ENCODE measurements around the gene MRPL44. TPM values are rescaled to one million over a fixed set of nuclear protein-coding genes. Genes with fewer than 3 reads are reported as not detected.

Gene MRPL44
- total and polyA plus RNA-seq, 2 of the 13 experiments (the other 11 are each of a cell fraction or from before 2014, with no cell fraction given) = 38.4 to 78.0 TPM

GRCh38 chr2:223908304-223908998 is 48.8 kb upstream of the MRPL44 start (continued):
- peak; percentile 64; the same call in 1 of the 2 replicates for TF ChIP-seq ZNF639 (CRISPR knock-in tag; conservative IDR thresholded peaks at IDR 0.05)
- TF ChIP-seq REXO4 (CRISPR knock-in tag; IDR thresholded peaks at IDR 0.05; ENCODE audit: borderline replicate concordance) = no peak
- no peak for TF ChIP-seq TEAD2 (CRISPR knock-in tag; IDR thresholded peaks at IDR 0.05)
- TF ChIP-seq MLX (CRISPR knock-in tag; IDR thresholded peaks at IDR 0.05) = peak; percentile 78; the same call in 1 of the 2 replicates
- TF ChIP-seq ZEB1 (IDR thresholded peaks at IDR 0.05; ENCODE audit: insufficient replicate concordance, low read depth) = peak; percentile 99
- TF ChIP-seq ZNF138 (CRISPR knock-in tag; IDR thresholded peaks at IDR 0.05; ENCODE audit: low read depth) = no peak
- peak; percentile 62; the same call in 1 of the 2 replicates for TF ChIP-seq ZNF687 (CRISPR knock-in tag; IDR thresholded peaks at IDR 0.05)
- TF ChIP-seq ZBTB7A (CRISPR knock-in tag; IDR thresholded peaks at IDR 0.05) = no peak
- no peak for TF ChIP-seq ADNP (CRISPR knock-in tag; IDR thresholded peaks at IDR 0.05)
- TF ChIP-seq BCL6 (CRISPR knock-in tag; IDR thresholded peaks at IDR 0.05) = peak; percentile 96
- TF ChIP-seq BRF2 (CRISPR knock-in tag; IDR thresholded peaks at IDR 0.05) = no peak
- no peak for TF ChIP-seq SMYD3 (CRISPR knock-in tag; IDR thresholded peaks at IDR 0.05)
- peak; percentile 70; the same call in 1 of the 2 replicates for TF ChIP-seq ZIK1 (CRISPR knock-in tag; IDR thresholded peaks at IDR 0.05; ENCODE audit: borderline replicate concordance, low read depth)
- no peak for TF ChIP-seq DBP (CRISPR knock-in tag; IDR thresholded peaks at IDR 0.05; ENCODE audit: not compliant biosample characterization)
- peak; percentile 78; the same call in 1 of the 2 replicates for TF ChIP-seq DMAP1 (CRISPR knock-in tag; IDR thresholded peaks at IDR 0.05)
- TF ChIP-seq MATR3 (CRISPR knock-in tag; IDR thresholded peaks at IDR 0.05) = no peak
- no peak for TF ChIP-seq AGO2 (optimal IDR thresholded peaks at IDR 0.05; ENCODE audit: low read depth, low read length)
- no peak for TF ChIP-seq MBNL3 (CRISPR knock-in tag; conservative IDR thresholded peaks at IDR 0.05)
- no peak for TF ChIP-seq ETS1 (CRISPR knock-in tag; IDR thresholded peaks at IDR 0.05)
- 0 out of 2 replicates have a peak, but pooled peaks have one; percentile 4 for TF ChIP-seq ZNF3 (CRISPR knock-in tag; IDR thresholded peaks at IDR 0.05)
- peak; percentile 57; the same call in 1 of the 2 replicates for TF ChIP-seq ZNF510 (CRISPR knock-in tag; IDR thresholded peaks at IDR 0.05; ENCODE audit: low read depth)

Measured in HepG2 (cell line).